GM18508 (cell line): ENCODE results near the gene TTN.
A peak's percentile ranks its signal among the peaks of the same experiment; 100 is the strongest.

Experiments
- ATAC-seq: cut with Tn5 transposase; IDR thresholded peaks from one replicate; pipeline ENCODE4 v1.9.1; 2021; ENCODE audit warnings: moderate number of reproducible peaks; ENCODE audit not compliant: insufficient read depth, unreplicated experiment

The TTN gene

GRCh38 chr2:178819147-178819875 is 12.1 kb upstream of the TTN start:
- ATAC-seq, result no peak

DNA sequence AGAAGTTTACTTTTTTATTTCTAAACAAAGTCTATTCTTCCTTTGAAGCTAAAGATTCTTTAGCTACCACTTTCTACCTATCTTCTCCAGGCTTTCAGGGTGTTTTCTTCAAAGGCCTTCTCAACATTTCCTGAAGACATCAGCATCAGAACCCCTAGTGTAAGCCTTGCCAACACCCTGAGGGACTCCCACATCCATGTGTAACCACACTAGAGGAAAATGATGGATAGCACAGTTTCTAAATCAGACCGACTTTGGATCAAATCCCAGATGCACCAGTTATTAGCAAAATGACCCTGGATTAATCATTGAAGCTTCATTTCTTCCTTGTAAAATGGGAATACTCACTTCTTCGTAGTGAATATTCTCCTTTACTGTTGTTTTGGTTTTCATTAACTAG is 4.7 kb upstream of the TTN start:
- no peak for ATAC-seq

- no peak for ATAC-seq
These were observed 3.8 kb upstream of the TTN start for GRCh38 chr2:178811045-178811444.

- ATAC-seq, result no peak
These were observed 3.2 kb upstream of the TTN start for GRCh38 chr2:178810422-178810821.

DNA sequence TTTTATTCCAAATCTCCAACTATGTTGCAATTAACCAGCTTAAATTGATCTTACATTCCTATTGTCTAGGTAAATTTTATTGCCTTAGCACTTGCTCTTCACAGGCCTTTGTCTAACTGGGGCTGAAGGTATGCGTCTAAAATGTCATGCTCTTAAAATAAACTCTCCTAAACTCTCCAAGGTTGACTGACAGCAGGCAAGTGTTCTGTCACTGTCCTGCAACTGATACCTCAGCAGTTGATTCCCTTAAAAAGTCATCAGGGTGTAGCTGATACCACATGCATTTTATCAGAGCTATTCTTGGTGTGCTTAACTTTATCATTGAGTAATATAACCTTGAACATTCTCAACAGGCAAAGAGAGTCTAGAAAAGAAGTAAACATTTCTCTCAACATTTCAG is 680 bp downstream of the TTN start:
- no peak for ATAC-seq

DNA sequence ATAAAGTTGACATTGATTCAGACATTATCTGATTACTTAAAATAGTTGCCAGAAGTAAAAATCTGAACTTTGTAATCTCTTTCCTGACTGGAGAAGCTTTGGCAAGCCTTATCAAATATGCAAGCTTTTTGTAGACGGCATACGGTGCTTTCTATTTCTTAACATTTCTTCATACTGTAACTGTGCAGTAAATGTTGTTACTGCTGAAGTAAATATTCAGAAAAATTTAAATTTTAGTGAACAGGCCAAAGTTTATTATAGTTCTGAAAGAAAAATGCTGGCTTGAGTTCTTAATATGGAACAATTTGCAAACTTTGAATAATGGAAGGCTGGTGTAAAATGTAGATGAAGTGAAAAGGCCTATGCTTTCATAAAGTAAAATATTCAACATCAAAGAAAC is 1.8 kb downstream of the TTN start:
- ATAC-seq, result no peak

GRCh38 chr2:178804791-178805190 is 2.4 kb downstream of the TTN start:
- peak; percentile 74 for ATAC-seq

GRCh38 chr2:178800510-178800909 is 6.7 kb downstream of the TTN start:
- no peak for ATAC-seq

GRCh38 chr2:178799305-178799704 is 7.9 kb downstream of the TTN start:
- no peak for ATAC-seq

GRCh38 chr2:178796079-178796677 is 11.0 kb downstream of the TTN start:
- no peak for ATAC-seq

GRCh38 chr2:178787934-178788333 is 19.3 kb downstream of the TTN start:
- no peak for ATAC-seq

DNA sequence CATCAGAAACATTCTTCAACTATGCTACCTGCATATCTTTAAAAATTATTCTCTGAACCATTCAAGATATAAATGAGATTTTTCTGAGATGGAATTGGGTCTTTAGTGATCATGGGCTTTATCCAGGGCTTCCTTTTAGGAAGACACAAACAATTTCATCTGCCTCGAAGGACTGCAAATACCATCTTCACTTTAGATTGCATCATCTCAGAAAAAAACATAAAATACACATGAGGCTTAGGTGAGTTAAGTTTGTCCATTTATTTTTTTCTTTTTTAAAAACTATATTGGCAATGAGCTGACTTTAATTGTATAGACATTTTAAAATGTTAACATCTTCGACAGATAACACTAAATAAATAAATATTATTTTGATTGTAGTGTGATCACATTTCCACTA is 20.1 kb downstream of the TTN start:
- ATAC-seq, result no peak

GRCh38 chr2:178783889-178784288 is 23.3 kb downstream of the TTN start:
- ATAC-seq, result no peak

DNA sequence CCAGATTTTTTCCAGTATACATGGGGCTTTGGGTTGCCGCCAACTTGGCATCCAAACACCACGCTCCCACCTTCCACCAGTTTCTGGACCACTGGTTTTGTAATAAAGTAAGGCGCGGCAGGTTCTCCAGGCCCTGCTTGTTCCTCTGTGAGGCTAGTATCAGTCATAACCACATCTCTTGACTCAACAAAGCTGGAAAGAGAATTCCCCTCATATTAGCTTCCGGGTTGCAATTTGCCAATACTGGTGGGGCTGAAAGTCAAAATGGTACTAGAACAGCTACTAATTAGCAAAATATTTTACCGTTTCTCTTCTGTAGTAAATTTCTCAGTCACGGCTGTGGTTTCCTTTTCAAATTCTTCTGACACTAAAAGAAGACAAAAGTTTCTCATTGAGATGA is 25.0 kb downstream of the TTN start:
- ATAC-seq, result no peak

- no peak for ATAC-seq
These were observed 29.6 kb downstream of the TTN start for GRCh38 chr2:178777577-178777976.

- ATAC-seq, result no peak
These were observed 30.5 kb downstream of the TTN start for GRCh38 chr2:178776751-178777150.

GRCh38 chr2:178775975-178776374 is 31.2 kb downstream of the TTN start:
- ATAC-seq, result no peak

- no peak for ATAC-seq
These were observed 36.7 kb downstream of the TTN start for GRCh38 chr2:178770518-178770917.

- no peak for ATAC-seq
These were observed 39.8 kb downstream of the TTN start for GRCh38 chr2:178767094-178768060.

DNA sequence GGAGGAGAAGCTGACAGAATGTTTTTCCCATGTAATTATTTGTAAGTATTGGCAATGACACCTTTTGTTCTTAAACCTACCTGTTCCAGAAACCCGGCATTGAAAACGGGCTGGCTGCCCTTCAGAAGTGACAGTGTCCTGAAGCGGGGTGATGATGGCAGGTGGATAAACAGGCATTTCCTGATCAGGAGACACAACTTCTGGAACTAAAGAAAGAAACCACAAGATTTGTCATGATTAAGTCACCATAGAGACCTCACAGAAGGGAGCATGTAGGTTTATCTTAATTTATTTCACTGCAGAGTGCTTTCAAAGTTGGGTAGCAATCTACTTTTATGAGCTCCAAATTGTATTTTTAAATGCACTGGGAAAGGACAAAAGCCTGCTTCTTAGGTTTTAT is 43.1 kb downstream of the TTN start:
- ATAC-seq, result no peak

DNA sequence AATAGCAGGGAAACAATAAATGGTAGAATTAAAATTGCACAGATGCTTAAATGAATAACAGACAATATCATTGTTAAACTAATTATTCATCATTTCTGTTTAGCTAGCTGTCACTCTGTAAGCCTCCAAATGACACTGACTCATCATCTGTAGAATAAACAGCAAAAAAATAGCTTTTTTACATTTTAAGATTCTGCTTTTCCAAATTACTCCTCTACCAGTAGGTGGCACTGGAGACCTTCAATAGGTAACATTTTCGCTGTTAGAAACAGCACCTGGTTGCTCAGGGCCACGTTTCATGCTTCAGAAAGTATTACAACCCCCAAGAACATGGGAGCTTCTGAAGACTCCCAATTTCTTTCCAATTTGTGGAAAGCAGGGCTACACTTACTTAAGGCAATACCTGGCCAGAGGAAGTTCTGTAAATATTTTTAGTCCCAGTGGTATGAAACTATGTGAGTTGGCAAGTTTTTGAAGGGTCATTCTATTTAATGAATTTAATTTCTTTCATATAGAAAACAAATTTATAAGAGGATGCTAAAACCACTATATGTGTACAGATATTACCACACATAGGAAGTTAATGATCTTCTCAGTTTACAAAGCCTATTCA is 45.4 kb downstream of the TTN start:
- ATAC-seq, result peak; percentile 67
